ENCODE measurements around the gene RABGAP1L.
"Not testable (repeated sequence)": the region's sequence is repeated elsewhere in the genome, so short reads cannot be mapped to it uniquely, and the experiment has no call there.

The RABGAP1L gene

DNA sequence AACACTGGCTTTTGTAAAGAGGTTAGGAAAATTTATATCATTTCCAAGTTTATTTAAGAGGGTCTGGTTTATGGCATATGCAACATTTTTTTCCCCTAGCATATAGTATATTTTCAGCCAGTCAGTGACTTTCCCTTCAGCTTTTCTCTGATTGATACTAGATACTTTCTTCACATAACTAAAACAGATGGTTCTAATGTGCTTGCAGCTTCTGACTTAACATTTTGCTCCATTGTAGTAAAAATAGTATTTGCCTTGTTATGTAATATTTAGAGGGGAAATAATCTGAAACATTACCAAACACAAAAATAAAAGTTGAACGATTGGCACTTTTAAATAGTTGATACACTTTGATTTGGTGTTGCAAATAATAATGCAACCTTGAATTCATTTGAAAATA lies 480.1 kb downstream of the RABGAP1L start:
- DNase-seq, result no peak
- intact Hi-C loops (cut with DNase I), result no loop called here

DNA sequence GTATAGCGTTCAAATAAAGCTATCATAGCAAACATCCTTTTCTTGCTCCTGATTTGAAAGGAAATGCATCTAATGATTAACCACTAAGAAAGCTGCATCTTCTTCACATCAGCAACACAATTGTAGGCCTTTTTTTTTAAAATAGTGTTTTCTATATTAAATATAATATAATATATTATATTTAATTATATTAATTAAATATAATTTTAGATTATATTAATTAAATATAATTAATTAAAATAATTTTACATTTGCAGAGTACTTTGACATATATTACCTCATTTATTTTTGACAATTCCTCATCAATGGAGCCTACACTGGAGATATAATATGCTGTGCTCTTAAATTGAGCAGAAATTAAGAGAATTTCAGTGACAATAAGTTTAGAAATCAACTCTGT lies 481.5 kb downstream of the RABGAP1L start:
- intact Hi-C loops (cut with DNase I), result no loop called here
- DNase-seq, result no peak

DNA sequence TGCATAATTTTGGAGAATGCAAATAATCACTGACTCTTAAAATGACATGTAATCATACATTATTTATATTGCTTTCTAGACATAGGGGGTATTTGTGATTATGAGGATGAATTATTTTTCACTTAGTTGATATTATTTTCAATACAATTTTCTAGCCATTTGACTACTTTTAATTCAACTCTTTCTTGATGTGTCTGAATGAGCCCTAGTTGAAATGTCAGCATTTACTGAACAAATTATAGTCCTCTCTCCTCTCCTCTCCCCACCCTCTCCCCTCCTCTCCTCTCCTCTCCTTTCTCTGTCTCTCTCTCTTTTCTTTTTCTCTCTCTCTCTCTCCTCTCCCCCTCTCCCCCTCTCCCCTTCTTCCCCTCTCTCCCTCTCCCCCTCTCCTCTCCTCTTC lies 483.1 kb downstream of the RABGAP1L start:
- DNase-seq, result no peak
- intact Hi-C loops (cut with DNase I), result no loop called here

DNA sequence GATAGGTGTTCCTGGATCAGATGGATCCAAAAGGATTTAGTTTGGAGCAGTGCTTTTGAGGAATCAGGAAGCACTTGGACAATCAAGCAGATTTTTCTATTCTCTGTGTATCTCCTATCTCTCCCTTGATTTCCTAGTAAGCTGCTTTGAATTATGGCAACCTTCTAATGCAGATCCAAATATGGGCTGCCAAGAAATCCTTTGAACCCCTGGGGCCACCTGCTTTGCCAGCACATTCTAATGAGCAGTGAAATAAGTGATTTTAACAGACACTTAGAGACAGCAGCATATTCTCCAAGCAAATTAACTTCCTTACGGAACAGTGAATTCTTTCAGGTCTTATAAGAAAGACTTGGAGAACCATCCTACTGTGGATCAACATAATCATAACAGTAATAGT lies 483.9 kb downstream of the RABGAP1L start:
- intact Hi-C loops (cut with DNase I), result no loop called here
- no peak for DNase-seq

DNA sequence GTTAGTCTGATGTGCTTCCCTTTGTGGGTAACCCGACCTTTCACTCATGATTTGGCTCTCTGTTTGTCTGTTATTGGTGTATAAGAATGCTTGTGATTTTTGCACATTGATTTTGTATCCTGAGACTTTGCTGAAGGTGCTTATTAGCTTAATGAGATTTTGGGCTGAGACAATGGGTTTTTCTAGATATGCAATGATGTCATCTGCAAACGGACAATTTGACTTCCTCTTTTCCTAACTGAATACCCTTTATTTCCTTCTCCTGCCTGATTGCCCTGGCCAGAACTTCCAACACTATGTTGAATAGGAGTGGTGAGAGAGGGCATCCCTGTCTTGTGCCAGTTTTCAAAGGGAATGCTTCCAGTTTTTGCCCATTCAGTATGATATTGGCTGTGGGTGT lies 490.3 kb downstream of the RABGAP1L start:
- intact Hi-C loops (cut with DNase I), result not testable (repeated sequence)

DNA sequence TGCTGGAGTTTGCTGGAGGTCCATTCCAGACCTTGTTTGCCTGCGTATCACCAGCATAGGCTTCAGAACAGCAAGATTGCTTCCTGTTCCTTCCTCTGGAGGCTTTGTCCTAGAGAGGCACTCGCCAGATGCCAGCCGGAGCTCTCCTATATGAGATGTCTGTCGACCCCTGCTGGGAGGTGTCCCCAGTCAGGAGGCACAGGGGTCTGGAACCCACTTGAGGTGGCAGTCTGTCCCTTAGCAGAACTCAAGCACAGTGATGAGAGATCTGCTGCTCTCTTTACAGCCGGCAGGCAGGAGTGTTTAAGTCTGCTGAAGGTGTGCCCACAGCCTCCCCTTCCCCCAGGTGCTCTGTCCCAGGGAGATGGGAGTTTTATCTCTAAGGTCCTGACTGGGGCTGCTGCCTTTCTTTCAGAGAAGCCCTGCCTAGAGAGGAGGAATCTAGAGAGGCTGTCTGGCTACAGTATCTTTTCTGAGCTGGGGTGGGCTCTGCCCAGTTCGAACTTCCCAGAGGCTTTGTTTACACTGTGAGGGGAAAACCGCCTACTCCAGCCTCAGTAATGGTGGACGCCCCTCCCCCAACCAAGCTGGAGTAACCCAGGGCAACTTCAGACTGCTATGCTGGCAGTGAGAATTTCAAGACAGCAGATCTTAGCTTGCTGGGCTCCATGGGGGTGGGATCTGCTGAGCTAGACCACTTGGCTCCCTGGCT lies 493.4 kb downstream of the RABGAP1L start:
- no peak for DNase-seq
- intact Hi-C loops (cut with DNase I), result no loop called here

More for the DNA sequence above, 490.3 kb downstream of the RABGAP1L start:
- not testable (repeated sequence) for DNase-seq

DNA sequence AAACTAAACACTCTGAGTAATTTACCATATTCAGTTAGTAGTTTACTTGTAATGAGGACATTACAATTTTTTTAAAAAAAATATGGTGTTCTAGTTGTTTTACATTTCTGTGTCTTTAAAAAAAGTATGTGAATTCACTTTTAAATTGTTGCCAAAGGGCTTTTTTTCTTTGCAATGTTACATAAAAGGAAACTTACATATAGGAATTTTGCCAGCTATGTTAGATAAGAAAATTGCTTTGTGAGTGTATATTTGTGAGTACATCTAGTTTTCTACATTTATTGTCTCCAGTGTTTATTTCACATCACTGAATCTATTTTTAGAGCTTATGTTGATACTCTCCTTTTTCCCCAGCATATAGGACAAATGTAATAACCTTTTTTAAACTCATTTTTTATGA lies 495.2 kb downstream of the RABGAP1L start:
- intact Hi-C loops (cut with DNase I), result no loop called here
- DNase-seq, result no peak

DNA sequence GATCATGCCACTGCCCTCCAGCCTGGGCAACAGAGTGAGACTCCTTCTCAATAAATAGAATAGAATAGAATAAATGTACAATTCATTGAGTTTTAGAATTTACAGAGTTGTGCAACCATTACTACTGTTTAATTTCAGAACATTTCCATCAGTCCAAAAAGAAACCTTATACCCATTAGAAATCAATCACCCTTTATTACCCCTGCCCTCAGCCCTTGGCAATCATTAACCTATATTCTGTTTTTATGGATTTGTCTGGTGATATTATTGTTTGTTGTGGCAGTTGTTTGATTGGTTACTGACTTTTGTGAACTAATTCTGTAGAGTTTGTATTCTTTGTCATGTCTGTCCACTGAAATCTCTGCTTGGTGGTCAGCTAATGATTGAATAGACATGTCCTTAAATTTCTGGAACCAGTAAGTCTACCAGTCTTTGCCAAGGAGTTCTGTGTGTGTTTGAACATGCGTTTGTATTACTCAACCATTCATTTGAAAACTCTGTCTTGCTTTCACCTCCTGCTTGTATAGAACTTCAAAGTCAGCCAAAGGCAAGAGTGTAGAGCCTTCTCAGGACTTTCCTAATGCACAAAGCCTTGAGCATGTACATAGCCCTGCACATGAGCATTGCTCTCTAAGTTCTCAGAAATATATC lies 497.2 kb downstream of the RABGAP1L start:
- no peak for DNase-seq

DNA sequence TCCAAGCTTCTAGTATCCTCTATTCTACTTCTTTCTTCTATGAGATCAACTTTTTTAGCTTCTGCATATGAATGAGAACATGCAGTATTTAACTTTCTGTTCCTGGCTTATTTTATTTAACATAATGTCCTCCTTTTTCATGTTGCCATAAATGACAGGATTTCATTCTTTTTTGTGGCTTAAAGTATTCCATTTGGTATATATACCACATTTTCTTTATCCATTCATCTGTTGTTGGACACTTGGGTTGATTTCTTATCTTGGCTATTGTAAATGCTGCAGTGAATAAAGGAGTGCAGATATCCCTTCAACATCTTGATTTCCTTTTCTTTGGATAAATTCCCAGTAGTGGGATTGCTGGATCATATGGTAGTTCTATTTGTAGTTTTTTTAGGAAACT lies 498.1 kb downstream of the RABGAP1L start:
- intact Hi-C loops (cut with DNase I), result no loop called here
- DNase-seq, result no peak

More for the DNA sequence above, 497.2 kb downstream of the RABGAP1L start:
- intact Hi-C loops (cut with DNase I), result no loop called here

DNA sequence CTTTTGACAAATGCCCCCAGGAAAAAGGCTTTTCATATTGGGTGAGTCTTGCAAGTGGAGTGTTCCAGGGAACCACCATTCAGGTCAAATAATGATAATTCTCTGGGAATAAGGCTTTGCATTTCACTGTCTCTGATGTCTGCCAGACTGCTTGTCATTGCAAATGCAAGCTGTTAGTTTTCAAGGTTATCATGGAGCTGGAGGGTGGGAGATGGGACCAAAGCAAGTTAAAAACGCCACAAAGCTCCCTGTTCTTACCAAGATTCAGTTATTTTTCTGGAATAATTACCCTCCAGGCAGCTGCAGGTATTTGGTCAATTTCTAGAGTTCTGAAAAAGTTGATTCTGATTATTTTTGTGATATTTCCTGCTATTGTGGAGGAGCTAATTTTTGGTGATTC lies 498.6 kb downstream of the RABGAP1L start:
- no peak for DNase-seq
- intact Hi-C loops (cut with DNase I), result no loop called here

DNA sequence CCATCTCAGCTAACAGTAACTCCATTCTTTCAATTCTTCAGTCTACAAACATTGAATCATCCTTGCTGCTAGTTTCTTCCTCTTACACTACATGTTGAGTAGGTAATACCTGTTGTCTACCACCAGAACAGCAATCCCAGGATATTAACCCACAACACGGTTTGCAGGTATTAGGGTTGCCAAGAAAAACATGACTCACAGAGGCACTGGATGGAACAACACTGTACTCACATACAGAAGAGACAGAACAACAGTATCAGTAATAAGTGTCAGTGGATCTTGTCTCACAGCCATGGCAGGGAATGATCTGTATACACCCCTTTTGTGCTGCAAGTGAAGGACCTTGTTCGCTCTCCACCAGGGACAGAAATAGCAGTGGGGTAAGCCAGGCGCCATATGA lies 500.5 kb downstream of the RABGAP1L start:
- intact Hi-C loops (cut with DNase I), result no loop called here
- DNase-seq, result no peak

DNA sequence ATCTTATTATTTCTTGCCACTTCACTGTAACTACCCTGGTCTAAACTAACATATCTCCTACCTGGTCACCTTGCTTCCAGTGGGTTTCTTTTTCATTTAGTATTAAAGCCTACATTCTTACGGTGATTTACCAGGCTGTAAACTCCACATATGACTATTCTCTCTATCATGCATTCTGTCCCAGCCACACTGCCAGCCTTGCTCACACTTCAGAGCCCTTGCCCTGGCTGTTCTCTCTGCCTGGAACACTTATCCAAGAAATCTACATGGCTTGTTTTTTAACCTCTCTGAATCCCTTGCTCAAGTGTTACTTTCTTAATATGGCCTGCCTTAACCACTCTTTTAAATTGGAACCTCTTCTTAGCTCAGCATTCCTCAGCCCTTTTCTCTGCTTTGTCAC lies 501.2 kb downstream of the RABGAP1L start:
- intact Hi-C loops (cut with DNase I), result no loop called here
- DNase-seq, result no peak

DNA sequence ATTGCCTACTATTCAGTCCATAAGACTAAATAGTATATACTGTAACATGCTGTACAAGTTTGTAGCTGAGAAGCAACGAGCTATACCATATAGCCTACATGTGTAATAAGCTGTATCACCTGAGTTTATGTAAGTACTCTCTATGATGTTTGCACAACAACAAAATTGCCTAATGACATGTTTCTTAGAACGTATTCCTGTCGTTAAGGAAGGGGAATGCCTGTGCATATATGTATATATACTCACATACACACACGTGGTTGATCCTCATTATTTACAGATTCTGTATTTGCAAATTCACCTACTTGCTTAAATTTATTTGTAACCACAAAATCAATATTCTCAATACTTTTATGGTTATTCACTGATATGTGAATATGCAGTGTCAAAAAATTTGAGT lies 504.0 kb downstream of the RABGAP1L start:
- no peak for DNase-seq
- intact Hi-C loops (cut with DNase I), result no loop called here

DNA sequence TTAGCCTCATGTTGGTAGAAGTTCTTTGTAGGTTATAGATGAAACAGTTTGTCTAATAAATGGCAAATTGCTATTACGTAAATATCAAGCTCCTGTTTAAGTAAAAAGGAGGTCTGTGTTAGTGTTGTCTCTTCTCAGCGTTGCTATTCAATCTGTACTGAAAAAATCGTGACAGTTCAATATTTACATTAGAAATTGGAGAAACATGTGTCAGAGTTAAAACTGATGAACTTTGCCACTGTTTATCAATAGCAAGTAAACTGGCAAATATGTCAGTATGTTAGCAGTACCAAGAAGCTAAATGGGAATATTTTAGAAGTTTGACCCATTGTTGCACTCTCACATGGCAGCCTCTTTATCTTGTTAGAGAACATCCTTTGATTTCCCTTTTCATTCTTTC lies 506.9 kb downstream of the RABGAP1L start:
- no peak for DNase-seq
- intact Hi-C loops (cut with DNase I), result no loop called here

DNA sequence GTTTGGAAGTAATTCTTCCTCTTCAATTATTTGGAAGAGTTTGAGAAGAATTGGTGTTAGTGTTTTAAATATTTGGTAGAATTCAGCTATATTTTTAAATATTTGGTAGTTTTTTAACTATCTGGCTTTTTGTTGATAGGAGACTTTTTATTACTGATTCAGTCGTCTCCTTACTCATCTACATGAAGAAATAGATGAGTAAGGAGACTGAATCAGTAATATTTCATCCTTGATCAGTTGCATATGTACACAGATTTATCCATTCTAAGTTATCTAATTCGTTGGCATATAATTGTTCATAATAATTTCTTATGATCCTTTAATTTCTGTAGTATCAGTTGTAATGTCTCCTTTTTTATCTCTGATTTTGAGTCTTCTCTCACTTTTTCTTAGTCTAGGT lies 512.5 kb downstream of the RABGAP1L start:
- DNase-seq, result no peak
- intact Hi-C loops (cut with DNase I), result no loop called here

DNA sequence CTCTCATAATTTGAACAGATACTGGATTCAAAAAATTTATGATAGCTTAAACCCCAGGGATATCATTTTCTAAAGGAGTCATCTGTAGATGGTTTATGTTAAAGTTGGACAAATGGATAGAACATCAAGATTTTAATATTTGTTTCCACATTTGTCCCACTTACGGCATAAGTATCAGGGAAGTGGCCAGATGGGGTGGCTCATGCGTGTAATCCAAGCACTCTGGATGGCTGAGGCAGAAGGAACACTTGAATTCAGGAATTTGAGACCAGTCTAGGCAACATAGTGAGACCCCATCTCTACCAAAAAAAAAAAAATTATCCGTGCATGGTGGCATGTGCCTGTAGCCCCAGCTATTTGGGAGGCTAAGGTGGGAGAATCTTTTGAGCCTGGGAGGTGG lies 517.5 kb downstream of the RABGAP1L start:
- intact Hi-C loops (cut with DNase I), result no loop called here
- no peak for DNase-seq

DNA sequence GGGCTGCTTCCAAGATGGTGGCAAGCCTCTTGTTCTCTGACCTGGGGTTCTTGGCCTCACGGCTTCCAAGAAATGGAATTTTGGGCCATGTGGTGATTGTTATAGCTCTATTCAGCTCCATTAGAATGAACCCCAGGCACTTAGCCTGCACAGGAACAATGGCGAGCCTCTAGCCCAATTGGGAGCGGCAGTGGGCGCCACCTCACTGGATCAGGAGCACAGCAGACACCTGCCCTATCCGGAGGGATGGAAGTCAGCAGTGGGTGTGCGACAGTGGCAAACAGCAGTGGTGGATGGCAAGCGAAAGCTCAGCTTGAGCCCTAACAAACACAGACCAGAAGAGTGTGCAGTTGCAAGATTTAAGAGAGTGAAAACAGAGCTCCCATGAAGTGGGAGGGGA lies 519.3 kb downstream of the RABGAP1L start:
- intact Hi-C loops (cut with DNase I), result no loop called here
- no peak for DNase-seq

DNA sequence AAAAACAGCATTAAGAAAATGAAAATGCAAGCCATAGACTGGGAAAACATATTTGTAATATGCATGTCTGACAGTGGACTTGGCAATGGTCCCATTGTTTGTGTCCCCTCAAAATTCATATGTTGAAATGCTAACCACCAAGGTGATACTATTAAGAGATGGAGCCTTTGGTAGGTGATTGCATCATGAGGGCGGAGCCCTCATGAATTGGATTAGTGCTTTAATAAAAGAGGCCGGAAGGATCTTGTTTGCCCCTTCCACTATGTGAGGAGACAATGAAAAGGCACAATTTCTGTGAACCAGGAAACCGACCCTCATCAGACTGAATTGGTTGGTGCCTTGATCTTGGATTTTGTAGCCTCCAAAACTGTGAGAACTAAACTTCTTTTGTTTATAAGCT lies 520.8 kb downstream of the RABGAP1L start:
- intact Hi-C loops (cut with DNase I), result no loop called here

DNA sequence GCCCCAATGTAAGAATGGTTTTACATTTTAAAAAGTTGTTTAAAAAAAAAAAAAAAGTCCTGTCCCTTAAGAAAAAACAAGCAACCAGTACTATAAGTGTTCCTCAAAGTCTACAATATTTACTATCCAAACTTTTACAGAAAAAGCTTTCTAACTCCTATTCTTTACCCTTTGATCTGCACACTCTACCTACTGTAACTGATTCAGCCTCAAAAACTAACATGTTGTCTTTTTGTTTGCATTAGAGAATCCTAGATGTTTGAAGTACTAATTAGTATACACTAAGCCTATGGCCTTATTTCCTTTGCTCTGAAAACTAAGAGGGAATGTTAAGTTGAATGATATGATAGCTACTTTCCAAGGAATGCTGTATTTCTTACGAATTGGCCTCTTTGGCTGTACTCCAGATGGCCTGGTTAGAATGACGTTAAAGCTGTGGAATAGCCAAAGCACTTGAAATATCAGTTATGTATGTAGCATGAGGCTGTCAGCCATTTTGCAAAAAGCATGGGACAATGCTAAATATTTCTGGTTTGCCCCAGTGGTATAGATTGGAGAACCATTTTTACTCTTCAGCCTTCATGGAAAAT lies 523.2 kb downstream of the RABGAP1L start:
- intact Hi-C loops (cut with DNase I), result no loop called here
- no peak for DNase-seq

More for the DNA sequence above, 520.8 kb downstream of the RABGAP1L start:
- no peak for DNase-seq

DNA sequence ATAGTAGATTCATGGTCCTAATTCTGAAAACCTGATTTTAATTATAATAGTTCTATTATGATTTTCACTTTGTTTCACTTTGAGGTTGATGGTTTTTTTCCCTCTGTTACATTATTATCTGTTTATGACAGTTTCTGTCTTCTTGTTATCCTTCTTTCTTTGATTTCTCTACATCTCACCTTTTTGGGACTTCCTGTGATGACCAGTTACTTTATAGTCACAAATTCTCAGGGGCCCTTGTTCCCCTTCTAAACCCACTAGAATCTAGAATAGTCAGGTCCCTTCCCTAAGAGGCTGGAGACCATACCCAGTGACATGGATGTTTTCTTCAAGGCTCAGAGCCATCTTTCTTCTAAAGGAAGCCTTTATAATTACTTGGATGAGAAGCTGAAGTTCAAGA lies 526.9 kb downstream of the RABGAP1L start:
- DNase-seq, result no peak
- intact Hi-C loops (cut with DNase I), result no loop called here

DNA sequence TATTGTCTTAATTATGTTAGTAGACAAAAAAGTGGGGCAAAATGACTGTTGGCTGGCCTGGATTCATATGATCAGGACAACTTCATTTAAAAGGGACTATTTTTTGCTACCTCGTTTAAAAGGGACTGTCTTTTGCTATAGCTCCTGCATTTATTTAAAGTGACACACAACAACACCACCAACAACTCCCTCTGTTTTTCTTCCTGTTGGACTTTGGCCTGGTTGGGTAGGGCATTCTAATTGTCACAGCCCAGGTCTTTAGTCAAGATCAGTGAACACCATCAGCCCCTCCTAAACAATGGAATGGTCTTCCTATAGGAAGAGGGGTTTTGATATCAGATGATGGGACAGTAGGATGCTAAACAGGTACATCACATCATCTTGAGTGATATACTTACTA lies 530.2 kb downstream of the RABGAP1L start:
- no peak for DNase-seq
- intact Hi-C loops (cut with DNase I), result no loop called here

DNA sequence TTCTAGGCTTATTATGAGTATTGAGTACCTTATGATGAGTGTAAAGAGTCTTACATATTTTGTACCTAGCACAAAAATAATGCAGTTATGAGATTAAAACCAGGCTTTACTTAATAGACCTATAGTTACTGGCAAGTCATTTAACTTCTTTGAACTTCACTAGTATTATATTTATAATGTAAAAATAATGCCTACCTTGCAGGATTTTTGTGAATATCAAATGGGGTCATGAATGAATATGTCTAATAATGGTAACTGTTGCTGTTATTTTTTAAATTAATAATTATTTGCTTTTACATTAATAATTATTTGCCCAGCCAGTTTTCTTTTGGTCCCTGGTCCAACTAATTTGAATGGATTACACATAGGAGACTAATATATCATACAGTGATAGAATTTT lies 530.9 kb downstream of the RABGAP1L start:
- intact Hi-C loops (cut with DNase I), result no loop called here
- DNase-seq, result no peak
